WERI-Rb-1 (cell line): ENCODE data around the gene RAD51B.

Experiments used
- DNase-seq: peaks from one replicate; pipeline ENCODE4 v3.0.0-alpha.2; 2020
- H3K27ac ChIP-seq: fragments of 250-450 bp; sonication (Bioruptor Pico); 2 replicates; pipeline ENCODE4 v1.5.1; 2020; ENCODE audit warnings: mild to moderate bottlenecking, moderate library complexity
- H3K27me3 ChIP-seq: fragments of 250-450 bp; sonication (Bioruptor Pico); 2 replicates; pipeline ENCODE4 v1.5.1; 2021; ENCODE audit warnings: mild to moderate bottlenecking, low read depth, moderate library complexity; ENCODE audit not compliant: insufficient read depth, severe bottlenecking
- H3K36me3 ChIP-seq: fragments of 250-450 bp; sonication (Bioruptor Pico); 2 replicates; pipeline ENCODE4 v1.5.1; 2020; ENCODE audit warnings: mild to moderate bottlenecking, moderate library complexity
- H3K4me3 ChIP-seq: 2 replicates; pipeline ENCODE4 v1.5.1; 2011; ENCODE audit warnings: low read depth, mild to moderate bottlenecking, control low read depth, low read length
- H3K9me3 ChIP-seq: fragments of 250-450 bp; sonication (Bioruptor Pico); 2 replicates; pipeline ENCODE4 v1.5.1; 2021; ENCODE audit warnings: mild to moderate bottlenecking, moderate library complexity; ENCODE audit not compliant: severe bottlenecking
- TF ChIP-seq, protein P1 (sequence below): IDR thresholded peaks from 2 replicates; pipeline ENCODE4 v1.5.1; 2011; ENCODE audit warnings: low read depth, mild to moderate bottlenecking, control low read depth, inconsistent platforms, low read length

Gene RAD51B

DNA sequence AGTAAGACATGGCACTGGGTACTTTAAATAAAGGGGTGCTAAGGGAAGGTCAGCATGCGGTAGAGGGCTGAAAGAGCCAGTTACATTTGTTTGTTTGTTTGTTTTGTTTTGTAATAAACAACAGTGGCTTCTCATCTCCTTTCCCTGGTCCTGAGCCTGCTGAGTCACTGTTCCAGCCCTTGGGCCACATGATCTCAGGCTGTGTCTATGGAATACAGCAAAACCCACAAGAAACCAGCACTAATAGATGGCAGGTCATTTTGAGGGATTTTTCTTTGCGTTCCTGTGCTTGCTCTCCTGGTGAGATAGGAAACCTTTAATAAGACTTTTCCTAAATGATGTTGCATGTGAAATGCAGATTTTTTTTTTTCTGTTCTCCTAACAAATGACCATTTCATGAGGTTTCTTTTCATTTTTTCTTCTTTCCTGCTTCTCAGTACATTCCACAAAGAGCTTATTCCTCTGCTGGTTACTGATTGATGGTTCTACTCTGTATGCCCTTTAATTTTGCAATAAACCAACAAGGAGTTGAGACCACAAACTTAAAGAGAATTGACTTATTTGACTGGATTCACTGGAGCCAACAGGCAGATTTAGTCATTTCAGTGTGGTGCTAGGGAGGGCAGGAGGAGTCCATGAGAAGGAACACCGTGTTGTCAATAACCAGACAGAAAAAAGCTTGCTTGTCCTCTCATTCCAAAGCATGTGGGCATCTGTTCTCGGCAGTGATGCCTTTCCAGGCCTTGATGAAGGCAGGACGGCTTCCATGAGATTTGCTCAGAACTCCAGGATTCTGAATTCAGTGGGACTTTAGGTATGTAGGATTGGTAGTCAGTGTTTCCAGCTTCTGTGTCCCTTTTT is 459.2 kb downstream of the RAD51B start:
- TF ChIP-seq, protein P1, sequence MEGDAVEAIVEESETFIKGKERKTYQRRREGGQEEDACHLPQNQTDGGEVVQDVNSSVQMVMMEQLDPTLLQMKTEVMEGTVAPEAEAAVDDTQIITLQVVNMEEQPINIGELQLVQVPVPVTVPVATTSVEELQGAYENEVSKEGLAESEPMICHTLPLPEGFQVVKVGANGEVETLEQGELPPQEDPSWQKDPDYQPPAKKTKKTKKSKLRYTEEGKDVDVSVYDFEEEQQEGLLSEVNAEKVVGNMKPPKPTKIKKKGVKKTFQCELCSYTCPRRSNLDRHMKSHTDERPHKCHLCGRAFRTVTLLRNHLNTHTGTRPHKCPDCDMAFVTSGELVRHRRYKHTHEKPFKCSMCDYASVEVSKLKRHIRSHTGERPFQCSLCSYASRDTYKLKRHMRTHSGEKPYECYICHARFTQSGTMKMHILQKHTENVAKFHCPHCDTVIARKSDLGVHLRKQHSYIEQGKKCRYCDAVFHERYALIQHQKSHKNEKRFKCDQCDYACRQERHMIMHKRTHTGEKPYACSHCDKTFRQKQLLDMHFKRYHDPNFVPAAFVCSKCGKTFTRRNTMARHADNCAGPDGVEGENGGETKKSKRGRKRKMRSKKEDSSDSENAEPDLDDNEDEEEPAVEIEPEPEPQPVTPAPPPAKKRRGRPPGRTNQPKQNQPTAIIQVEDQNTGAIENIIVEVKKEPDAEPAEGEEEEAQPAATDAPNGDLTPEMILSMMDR, result no peak
- no peaks in the 10 kb centered on the region for H3K36me3 ChIP-seq
- H3K27ac ChIP-seq, result no peak overlapping the region
- DNase-seq, result no peak
- H3K9me3 ChIP-seq, result no peaks in the 10 kb centered on the region
- H3K4me3 ChIP-seq, result no peak overlapping the region
- no peaks in the 10 kb centered on the region for H3K27me3 ChIP-seq

DNA sequence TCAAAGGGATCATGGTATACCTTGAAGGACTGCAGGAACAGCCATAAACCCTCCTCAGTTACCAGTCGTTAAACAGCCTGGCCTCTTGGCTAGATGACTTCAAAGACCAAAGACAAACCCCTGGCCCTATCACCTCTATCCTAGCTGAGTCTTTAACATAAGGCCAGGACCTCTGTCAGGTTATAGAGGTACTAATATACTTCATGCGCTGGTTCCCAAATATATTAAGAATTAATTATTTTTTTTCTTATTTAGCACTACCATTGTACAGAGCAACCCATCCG is 459.8 kb downstream of the RAD51B start:
- TF ChIP-seq, protein P1, result no peak
- DNase-seq, result no peak
- Histone ChIP-seq H3K27ac (no peak overlapping the region), H3K27me3 (no peaks in the 10 kb centered on the region), H3K36me3 (no peaks in the 10 kb centered on the region), H3K9me3 (no peaks in the 10 kb centered on the region), H3K4me3 (no peak overlapping the region)

DNA sequence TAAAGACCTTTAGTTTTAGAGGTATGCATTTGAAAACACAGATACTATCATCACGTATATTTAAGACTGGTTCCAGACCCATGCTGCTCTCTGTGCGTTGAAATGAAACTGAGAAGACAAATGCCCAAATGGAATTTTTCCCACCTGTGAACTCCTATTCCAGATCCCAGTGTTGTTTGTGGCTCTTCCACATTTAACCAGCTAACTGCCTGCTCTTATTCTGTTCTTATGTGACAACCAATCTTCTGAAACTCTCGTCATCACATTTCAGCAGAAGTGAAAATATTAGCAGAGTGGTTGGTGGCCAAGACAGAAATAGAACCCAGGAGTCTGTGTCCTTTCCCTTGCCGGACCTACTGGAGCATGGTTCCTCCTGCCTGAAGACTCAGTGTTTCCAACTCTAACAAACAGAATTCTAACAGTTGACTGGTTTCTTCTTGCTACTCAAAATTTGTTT is 460.2 kb downstream of the RAD51B start:
- H3K27ac ChIP-seq, result no peak overlapping the region
- H3K4me3 ChIP-seq, result no peak overlapping the region
- no peaks in the 10 kb centered on the region for H3K27me3 ChIP-seq
- TF ChIP-seq, protein P1, result no peak
- H3K36me3 ChIP-seq, result no peaks in the 10 kb centered on the region
- H3K9me3 ChIP-seq, result no peaks in the 10 kb centered on the region
- no peak for DNase-seq

DNA sequence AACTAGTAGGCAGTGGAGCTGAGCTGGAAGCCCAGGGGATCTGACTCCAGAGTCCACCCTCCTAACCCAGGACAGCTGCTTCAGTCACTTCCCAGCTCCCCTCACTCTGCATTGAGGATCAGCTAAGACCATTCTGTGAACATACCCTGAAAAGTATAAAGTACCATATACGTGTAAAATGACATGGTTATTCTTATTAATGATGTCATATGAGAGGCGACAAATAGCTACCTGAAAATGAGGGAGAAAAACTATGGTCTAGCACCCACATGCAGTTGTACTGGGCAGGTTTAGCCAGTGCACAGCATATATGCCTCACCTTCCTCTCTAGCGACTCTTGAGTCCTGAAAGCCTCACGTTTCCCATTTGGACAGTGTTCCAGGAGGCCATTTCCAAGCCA is 461.9 kb downstream of the RAD51B start:
- no peaks in the 10 kb centered on the region for H3K36me3 ChIP-seq
- TF ChIP-seq, protein P1, result no peak
- H3K27me3 ChIP-seq, result no peaks in the 10 kb centered on the region
- no peak for DNase-seq
- H3K27ac ChIP-seq, result no peak overlapping the region
- no peak overlapping the region for H3K4me3 ChIP-seq
- no peaks in the 10 kb centered on the region for H3K9me3 ChIP-seq

DNA sequence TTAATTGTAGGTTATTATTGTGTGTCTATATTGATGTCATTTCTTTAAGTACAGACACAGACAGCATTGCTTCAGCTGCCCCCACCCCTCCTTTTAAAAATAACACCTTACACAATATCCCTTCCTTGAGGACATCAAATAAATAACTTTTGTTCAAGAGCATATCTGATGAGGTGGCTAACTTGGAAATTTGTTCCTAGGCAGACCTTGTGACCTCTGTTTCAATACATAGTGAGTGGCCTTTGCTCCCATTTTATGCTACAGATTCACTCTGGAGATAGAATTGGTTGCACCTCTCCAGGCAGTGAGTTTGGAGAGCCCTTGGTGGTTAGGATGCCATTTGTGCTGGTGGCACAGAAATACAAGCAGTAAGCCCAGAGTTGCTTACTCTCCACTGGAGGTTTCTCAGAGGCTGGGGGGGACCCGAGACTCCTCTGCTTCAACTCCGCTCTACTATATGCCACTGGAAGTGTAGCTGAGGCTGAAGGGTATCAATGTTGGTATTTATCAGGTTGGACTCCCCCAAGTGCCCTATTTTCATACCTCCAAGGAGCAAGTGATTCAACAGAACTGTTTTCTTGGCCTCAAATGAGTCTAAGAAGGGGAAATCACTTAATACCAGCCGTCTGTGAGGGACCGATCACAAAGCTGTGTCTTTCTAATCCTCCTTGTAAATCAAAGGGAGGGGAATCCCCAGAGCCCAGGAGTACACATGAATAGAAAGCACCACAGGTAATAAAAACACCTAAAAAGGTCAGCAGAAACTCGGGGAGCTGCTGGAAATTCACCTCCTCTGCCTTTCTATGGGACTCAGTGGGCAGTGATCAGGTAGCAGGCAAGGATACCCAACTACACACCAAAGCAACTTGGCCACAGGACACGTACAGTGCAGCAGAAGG is 463.1 kb downstream of the RAD51B start:
- TF ChIP-seq, protein P1, result no peak
- Histone ChIP-seq H3K27me3 (no peaks in the 10 kb centered on the region), H3K27ac (no peak overlapping the region), H3K4me3 (no peak overlapping the region), H3K36me3 (no peaks in the 10 kb centered on the region), H3K9me3 (no peaks in the 10 kb centered on the region)
- DNase-seq, result peak; percentile 16
